ENCODE data around the gene SLC12A7. TPM values are rescaled to one million over a fixed set of nuclear protein-coding genes. Genes with fewer than 3 reads are reported as not detected.

The SLC12A7 gene
- total RNA-seq, 1 experiment from 2014 or later = 6.3 TPM

GRCh38 chr5:1096838-1097237 is 15.0 kb downstream of the SLC12A7 start:
- BruUV-seq (replicated peaks) = no TSS peak
- no peaks in the 10 kb centered on the region for H3K9me3 Mint-ChIP-seq (ENCODE audit: unreplicated experiment)
- no peaks in the 10 kb centered on the region for H3K27me3 Mint-ChIP-seq (ENCODE audit: insufficient read depth, unreplicated experiment)
- no peaks in the 10 kb centered on the region for H3K4me1 Mint-ChIP-seq (ENCODE audit: insufficient read depth, unreplicated experiment)
- no peak overlapping the region for H3K27ac Mint-ChIP-seq (ENCODE audit: low read depth, unreplicated experiment)
- TF ChIP-seq CTCF (IDR thresholded peaks at IDR 0.05; ENCODE audit: unreplicated experiment) = no peak
- CTCF ChIA-PET = no interaction called here
- no peaks in the 10 kb centered on the region for H3K36me3 Mint-ChIP-seq (ENCODE audit: insufficient read depth, unreplicated experiment)
- intact Hi-C loops (cut with micrococcal nuclease) = no loop called here
- DNase-seq (ENCODE audit: unreplicated experiment) = no peak
- POLR2A ChIA-PET = no interaction called here
- H3K4me3 Mint-ChIP-seq (ENCODE audit: unreplicated experiment) = no peak overlapping the region

- no peak overlapping the region for H3K4me3 Mint-ChIP-seq (ENCODE audit: unreplicated experiment)
- H3K36me3 Mint-ChIP-seq (ENCODE audit: insufficient read depth, unreplicated experiment) = no peaks in the 10 kb centered on the region
- ChIA-PET POLR2A (no interaction called here), CTCF (no interaction called here)
- H3K27me3 Mint-ChIP-seq (ENCODE audit: insufficient read depth, unreplicated experiment) = no peaks in the 10 kb centered on the region
- no peaks in the 10 kb centered on the region for H3K9me3 Mint-ChIP-seq (ENCODE audit: unreplicated experiment)
- no peak overlapping the region for H3K27ac Mint-ChIP-seq (ENCODE audit: low read depth, unreplicated experiment)
- H3K4me1 Mint-ChIP-seq (ENCODE audit: insufficient read depth, unreplicated experiment) = no peaks in the 10 kb centered on the region
- BruUV-seq (replicated peaks) = no TSS peak
- intact Hi-C loops (cut with micrococcal nuclease) = no loop called here
- TF ChIP-seq CTCF (IDR thresholded peaks at IDR 0.05; ENCODE audit: unreplicated experiment) = no peak
- DNase-seq (ENCODE audit: unreplicated experiment) = no peak
These were observed 15.9 kb downstream of the SLC12A7 start for GRCh38 chr5:1095990-1096363.

GRCh38 chr5:1095302-1095989 is 16.4 kb downstream of the SLC12A7 start:
- POLR2A ChIA-PET = no interaction called here
- Mint-ChIP-seq H3K27me3 (ENCODE audit: insufficient read depth, unreplicated experiment) (no peaks in the 10 kb centered on the region), H3K4me3 (ENCODE audit: unreplicated experiment) (no peak overlapping the region), H3K36me3 (ENCODE audit: insufficient read depth, unreplicated experiment) (no peaks in the 10 kb centered on the region), H3K27ac (ENCODE audit: low read depth, unreplicated experiment) (no peak overlapping the region), H3K9me3 (ENCODE audit: unreplicated experiment) (no peaks in the 10 kb centered on the region), H3K4me1 (ENCODE audit: insufficient read depth, unreplicated experiment) (no peaks in the 10 kb centered on the region)
- TF ChIP-seq CTCF (IDR thresholded peaks at IDR 0.05; ENCODE audit: unreplicated experiment) = no peak
- CTCF ChIA-PET = interaction anchor here (0.8 kb wide), 1 partner anchor 78 kb away, joined by 3 read pairs; no protein-coding TSS in a partner anchor
- no peak for DNase-seq (ENCODE audit: unreplicated experiment)
- intact Hi-C loops (cut with micrococcal nuclease) = no loop called here
- no TSS peak for BruUV-seq (replicated peaks)

DNA sequence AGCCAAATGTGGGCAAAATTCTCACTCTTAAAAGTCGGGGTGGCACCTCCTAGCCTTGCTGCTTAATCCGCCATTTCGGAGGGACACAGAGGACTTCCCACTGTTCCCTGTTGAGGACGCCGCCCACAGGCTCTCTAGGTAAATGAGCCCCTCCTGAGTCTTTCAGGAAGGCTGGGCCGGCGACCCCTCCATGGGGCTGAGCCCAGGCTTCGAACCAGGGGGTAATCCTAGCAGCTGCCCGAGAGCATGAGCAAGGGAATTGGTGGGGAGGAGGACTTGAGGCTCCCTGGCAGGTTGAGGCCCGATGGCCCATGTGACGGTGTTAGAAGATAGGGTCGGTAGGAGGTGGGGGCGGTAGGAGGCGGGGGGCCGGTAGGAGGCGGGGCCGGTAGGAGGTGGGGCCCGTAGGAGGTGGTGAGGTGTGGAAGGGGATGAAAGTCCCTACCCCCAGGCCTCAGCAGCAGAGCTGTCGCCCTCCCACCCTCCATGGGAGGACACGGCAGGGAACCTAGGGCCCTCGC is 17.1 kb downstream of the SLC12A7 start:
- no TSS peak for BruUV-seq (replicated peaks)
- CTCF ChIA-PET = interaction anchor here (0.6 to 1.0 kb wide), 3 partner anchors 48 to 130 kb away, joined by 3 read pairs; no protein-coding TSS in a partner anchor
- DNase-seq (ENCODE audit: unreplicated experiment) = no peak
- Mint-ChIP-seq H3K4me1 (ENCODE audit: insufficient read depth, unreplicated experiment) (no peaks in the 10 kb centered on the region), H3K27me3 (ENCODE audit: insufficient read depth, unreplicated experiment) (no peaks in the 10 kb centered on the region), H3K9me3 (ENCODE audit: unreplicated experiment) (no peaks in the 10 kb centered on the region), H3K27ac (ENCODE audit: low read depth, unreplicated experiment) (no peak overlapping the region), H3K36me3 (ENCODE audit: insufficient read depth, unreplicated experiment) (no peaks in the 10 kb centered on the region), H3K4me3 (ENCODE audit: unreplicated experiment) (no peak overlapping the region)
- POLR2A ChIA-PET = no interaction called here
- TF ChIP-seq CTCF (IDR thresholded peaks at IDR 0.05; ENCODE audit: unreplicated experiment) = no peak
- intact Hi-C loops (cut with micrococcal nuclease) = no loop called here

All from MCF 10A (cell line).